Liver (tissue), 3 donors: ENCODE data around the gene BCAP31.

Experiments
- CTCF ChIP-seq: fragments of 150-350 bp; IDR thresholded peaks from 2 replicates; pipeline ENCODE4 v1.5.1; 2017; ENCODE audit warnings: improper control_type of control experiment, low read depth, low read length; ENCODE audit not compliant: missing input control
- EGR1 ChIP-seq, 2 donors: IDR thresholded peaks; 2 replicates each; pipeline ENCODE4 v1.6.1; 2016 to 2018; ENCODE audit warnings: antibody characterized with exemption in 2 of 2, low read depth in 2 of 2
- FOXA1 ChIP-seq: IDR thresholded peaks from 2 replicates; pipeline ENCODE4 v1.6.1; 2016; ENCODE audit warnings: antibody characterized with exemption
- REST ChIP-seq: IDR thresholded peaks from 2 replicates; pipeline ENCODE4 v1.6.1; 2016; ENCODE audit warnings: antibody characterized with exemption, mild to moderate bottlenecking
- SP1 ChIP-seq: IDR thresholded peaks from 2 replicates; pipeline ENCODE4 v1.6.1; 2018; ENCODE audit warnings: antibody characterized with exemption, mild to moderate bottlenecking
- TAF1 ChIP-seq: conservative IDR thresholded peaks from 2 replicates; pipeline ENCODE4 v1.6.1; 2016; ENCODE audit warnings: antibody characterized with exemption, mild to moderate bottlenecking
- donor health status: healthy.
- donor health status: healthy.

GRCh38 chrX:153717445-153717844 is 6.7 kb downstream of the BCAP31 start:
- TF ChIP-seq FOXA1 (no peak), CTCF (no peak), REST (no peak), EGR1 (IDR thresholded peaks at IDR 0.05; ENCODE audit: low read depth in 2 of 2) (no peak), TAF1 (no peak), SP1 (no peak)
